Ovary (tissue), 9 donors: Measurements from ENCODE around the gene ZNF718. TPM values are rescaled to one million over a fixed set of nuclear protein-coding genes. Genes with fewer than 3 reads are reported as not detected.

ENCODE experiments used
- DNase-seq, 5 donors: peaks; one replicate each; pipeline ENCODE4 v3.0.0-alpha.2; 2019 to 2020
- H3K27ac ChIP-seq, 2 donors: fragments of 200-600 bp; one replicate each; pipeline versions ENCODE4 v1.5.1 to v1.8.0; 2019 to 2022
- H3K27me3 ChIP-seq: fragments of 200-600 bp; one replicate; pipeline ENCODE4 v1.8.0; 2022
- H3K36me3 ChIP-seq: fragments of 200-600 bp; sonication (generic); one replicate; pipeline ENCODE4 v1.5.1; 2019
- H3K4me1 ChIP-seq: one replicate; pipeline ENCODE4 v1.8.1; 2013; ENCODE audit warnings: mild to moderate bottlenecking, moderate library complexity; ENCODE audit not compliant: insufficient read depth
- H3K4me3 ChIP-seq: fragments of 200-600 bp; sonication (generic); one replicate; pipeline ENCODE4 v1.5.1; 2017
- H3K9me3 ChIP-seq, 2 donors: fragments of 200-600 bp in 1 of 2; sonication (generic) in 1 of 2; one replicate each; pipeline versions ENCODE4 v1.5.1 to v1.8.1; 2013 to 2019; ENCODE audit warnings: mild to moderate bottlenecking in 1 of 2, moderate library complexity in 1 of 2
- EP300 ChIP-seq: sonication (generic); formaldehyde crosslinking; IDR thresholded peaks from one replicate; pipeline ENCODE4 v1.6.1; 2017; ENCODE audit warnings: antibody characterized with exemption
- POLR2A ChIP-seq: fragments of 450-650 bp; IDR thresholded peaks from one replicate; pipeline ENCODE4 v1.6.1; 2017; ENCODE audit warnings: antibody characterized with exemption, mild to moderate bottlenecking, moderate library complexity
- WGBS, 3 donors: extraction: QIAGEN DNeasy Blood & Tissue Kit in 1 of 3; methylation state at CpG; one replicate each; pipeline versions ENCODE4 v1.1.5 to v1.1.7; 2013 to 2017; 5-methylcytosine and 5-hydroxymethylcytosine counted together
- intact Hi-C, 4 donors: fragments of 100-400 bp; cut with DNase I; formaldehyde crosslinking; loops; one replicate each; pipeline versions ENCODE4 v1.11.0 to v1.15.1; 2022 to 2023
- polyA plus RNA-seq, 2 donors: library from polyadenylated mRNA; stranded (reverse); fragments of 200-250 nt in 1 of 2; fragments of 350-450 nt in 1 of 2; fragmentation: Illumina TruSeq in 1 of 2; extraction: RNeasy Lipid Tissue Mini Kit (QIAGEN cat#74804) in 1 of 2; gene quantifications; one replicate each; pipeline ENCODE4 v1.2.3, GENCODE V29; 2013 to 2014
- total RNA-seq, 7 donors: library from RNA; depleted of rRNA in 2 of 7; stranded (reverse); fragments of >200 nt in 2 of 7; fragmentation: NEBNext Ultra II Directional in 3 of 7; extraction: Animal tissue kit (Norgen Biotek cat#: 25700) in 3 of 7; gene quantifications; one replicate each; pipeline versions ENCODE4 v1.1.0 to v1.2.4, GENCODE V29; 2016 to 2023
- TF ChIP-seq, protein P1 (sequence below), 3 donors: fragments of 450-650 bp in 2 of 3; fragments of 200-600 bp in 1 of 3; IDR thresholded peaks; one replicate each; pipeline versions ENCODE4 v1.5.1 to v1.8.0; 2016 to 2022; ENCODE audit warnings: antibody characterized with exemption in 3 of 3, mild to moderate bottlenecking in 1 of 3
- donor health status: DM: no; HTN: no; CAD: no; lungs with moderate emphysema.
- donor health status: DM: no; HTN: no; CAD: no.
- donor health status: Bipolar disorder and iron deficiency.
- donor health status: DM: yes; HTN: yes; CAD: no.
- donor health status: DM: no; HTN: no; CAD: no.
- donor health status: DM: yes; HTN: yes; CAD: no.

The ZNF718 gene
- total and polyA plus RNA-seq, 9 donors, result 2.5 to 12.4 (median 7.3) TPM

DNA sequence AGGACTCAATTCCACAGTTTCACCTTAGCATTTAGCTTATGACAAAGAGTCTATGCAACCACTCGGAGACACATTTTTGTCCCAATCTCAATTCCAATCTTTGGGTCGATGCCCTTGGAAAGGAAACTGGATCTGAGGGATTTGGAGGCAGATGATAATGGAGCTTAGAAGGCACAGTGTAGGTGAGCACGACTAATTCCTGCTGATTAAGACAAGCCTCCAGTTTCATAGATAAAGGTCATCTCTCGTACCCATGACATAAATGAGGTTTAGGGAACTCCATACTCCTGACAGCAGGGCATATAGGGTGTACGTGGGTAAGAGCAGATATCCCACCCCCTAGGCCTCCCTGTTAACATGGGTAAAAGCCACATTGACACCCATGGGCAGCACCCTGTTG lies 24.4 kb upstream of the ZNF718 start:
- Histone ChIP-seq H3K27ac (no peak overlapping the region), H3K9me3 (peaks cover 0 to 13% of the 10 kb centered on the region in 2 donors), H3K4me3 (no peak overlapping the region), H3K36me3 (no peaks in the 10 kb centered on the region), H3K27me3 (no peaks in the 10 kb centered on the region), H3K4me1 (no peaks in the 10 kb centered on the region)
- WGBS, 3 donors, result 85 to 90% (median 87%) methylated on average over 5 of the region's 5 CpGs
- no peak for DNase-seq
- no peak for TF ChIP-seq EP300
- TF ChIP-seq, protein P1, sequence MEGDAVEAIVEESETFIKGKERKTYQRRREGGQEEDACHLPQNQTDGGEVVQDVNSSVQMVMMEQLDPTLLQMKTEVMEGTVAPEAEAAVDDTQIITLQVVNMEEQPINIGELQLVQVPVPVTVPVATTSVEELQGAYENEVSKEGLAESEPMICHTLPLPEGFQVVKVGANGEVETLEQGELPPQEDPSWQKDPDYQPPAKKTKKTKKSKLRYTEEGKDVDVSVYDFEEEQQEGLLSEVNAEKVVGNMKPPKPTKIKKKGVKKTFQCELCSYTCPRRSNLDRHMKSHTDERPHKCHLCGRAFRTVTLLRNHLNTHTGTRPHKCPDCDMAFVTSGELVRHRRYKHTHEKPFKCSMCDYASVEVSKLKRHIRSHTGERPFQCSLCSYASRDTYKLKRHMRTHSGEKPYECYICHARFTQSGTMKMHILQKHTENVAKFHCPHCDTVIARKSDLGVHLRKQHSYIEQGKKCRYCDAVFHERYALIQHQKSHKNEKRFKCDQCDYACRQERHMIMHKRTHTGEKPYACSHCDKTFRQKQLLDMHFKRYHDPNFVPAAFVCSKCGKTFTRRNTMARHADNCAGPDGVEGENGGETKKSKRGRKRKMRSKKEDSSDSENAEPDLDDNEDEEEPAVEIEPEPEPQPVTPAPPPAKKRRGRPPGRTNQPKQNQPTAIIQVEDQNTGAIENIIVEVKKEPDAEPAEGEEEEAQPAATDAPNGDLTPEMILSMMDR (IDR thresholded peaks at IDR 0.05), result no peak
- intact Hi-C loops, result no loop called here

DNA sequence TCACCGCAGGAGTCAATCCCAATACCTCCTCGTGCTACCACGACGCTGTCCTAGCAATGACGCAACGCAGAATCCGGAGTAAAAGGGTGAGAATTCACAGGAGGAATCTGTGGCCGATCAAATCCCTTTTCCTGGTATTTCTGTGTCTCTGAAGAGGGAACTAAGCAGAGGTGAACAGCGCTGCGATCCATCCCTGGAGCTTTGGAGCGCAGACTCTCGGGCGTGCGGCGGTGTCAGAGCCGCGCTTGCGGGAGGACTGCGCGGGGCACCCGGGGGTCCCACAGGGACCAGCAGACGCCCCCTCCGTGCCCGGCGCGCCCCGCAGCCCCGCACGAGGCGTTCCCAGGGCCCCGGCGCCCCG lies 17.2 kb upstream of the ZNF718 start:
- DNase-seq, result no peak
- Histone ChIP-seq H3K9me3 (peaks cover 0 to 24% of the 10 kb centered on the region in 2 donors), H3K4me1 (peaks cover 2% of the 10 kb centered on the region), H3K27ac (no peak overlapping the region), H3K4me3 (no peak overlapping the region), H3K36me3 (no peaks in the 10 kb centered on the region), H3K27me3 (no peaks in the 10 kb centered on the region)
- intact Hi-C loops, result no loop called here
- WGBS, 3 donors, result 8 to 18% (median 10%) methylated on average over 20 to 33 of the region's 33 CpGs
- no peak for TF ChIP-seq POLR2A
- no peak for TF ChIP-seq EP300
- TF ChIP-seq, protein P1 (IDR thresholded peaks at IDR 0.05), result no peak

GRCh38 chr4:107444-108429 lies 16.6 kb upstream of the ZNF718 start:
- WGBS, 3 donors, result 4 to 8% (median 5%) methylated on average over 42 to 91 of the region's 91 CpGs
- peaks cover 2% of the 10 kb centered on the region for H3K4me1 ChIP-seq
- peaks cover 0 to 24% of the 10 kb centered on the region in 2 donors for H3K9me3 ChIP-seq
- intact Hi-C loops, result no loop called here
- DNase-seq, result no peak
- no peak overlapping the region for H3K27ac ChIP-seq
- no peak overlapping the region for H3K4me3 ChIP-seq
- no peak for TF ChIP-seq POLR2A
- no peak for TF ChIP-seq EP300
- TF ChIP-seq, protein P1 (IDR thresholded peaks at IDR 0.05), result no peak
- no peaks in the 10 kb centered on the region for H3K27me3 ChIP-seq
- H3K36me3 ChIP-seq, result no peaks in the 10 kb centered on the region

GRCh38 chr4:112771-113170 lies 11.5 kb upstream of the ZNF718 start:
- no peak overlapping the region for H3K4me3 ChIP-seq
- H3K36me3 ChIP-seq, result no peaks in the 10 kb centered on the region
- TF ChIP-seq EP300 (no peak), POLR2A (no peak)
- TF ChIP-seq, protein P1 (IDR thresholded peaks at IDR 0.05), result no peak
- no peaks in the 10 kb centered on the region for H3K27me3 ChIP-seq
- H3K27ac ChIP-seq, result no peak overlapping the region
- no peak for DNase-seq
- intact Hi-C loops, result no loop called here
- no peaks in the 10 kb centered on the region for H3K4me1 ChIP-seq
- peaks cover 0 to 10% of the 10 kb centered on the region in 2 donors for H3K9me3 ChIP-seq
- 64 to 71% (median 69%) methylated on average over 1 of the region's 1 CpG for WGBS, 3 donors
